Astrocyte of the hippocampus (primary cell): ENCODE data around the gene HS6ST3.

ENCODE experiments used
- DNase-seq: peaks from one replicate; pipeline ENCODE4 v3.0.0; 2011; ENCODE audit warnings: low read depth, low spot score

The HS6ST3 gene

DNA sequence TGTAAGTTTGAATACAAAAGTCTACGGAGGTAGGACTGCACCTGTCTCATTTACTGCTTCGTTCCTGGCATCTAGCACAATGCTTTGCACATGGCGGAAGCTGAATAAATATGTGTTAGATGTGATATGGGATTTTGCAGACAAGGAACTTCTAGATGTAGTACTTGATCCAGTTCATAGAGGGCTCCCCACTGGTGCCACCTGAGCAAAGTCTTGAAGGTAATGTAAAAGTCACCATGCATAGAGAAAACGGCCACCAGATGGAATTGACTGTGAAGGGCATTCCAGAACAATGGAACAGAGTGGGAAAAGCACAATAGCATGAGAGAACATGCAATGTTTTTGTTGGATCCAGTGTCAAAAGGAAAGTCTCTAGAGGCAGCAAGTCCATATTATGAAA lies 209.3 kb downstream of the HS6ST3 start:
- no peak for DNase-seq

DNA sequence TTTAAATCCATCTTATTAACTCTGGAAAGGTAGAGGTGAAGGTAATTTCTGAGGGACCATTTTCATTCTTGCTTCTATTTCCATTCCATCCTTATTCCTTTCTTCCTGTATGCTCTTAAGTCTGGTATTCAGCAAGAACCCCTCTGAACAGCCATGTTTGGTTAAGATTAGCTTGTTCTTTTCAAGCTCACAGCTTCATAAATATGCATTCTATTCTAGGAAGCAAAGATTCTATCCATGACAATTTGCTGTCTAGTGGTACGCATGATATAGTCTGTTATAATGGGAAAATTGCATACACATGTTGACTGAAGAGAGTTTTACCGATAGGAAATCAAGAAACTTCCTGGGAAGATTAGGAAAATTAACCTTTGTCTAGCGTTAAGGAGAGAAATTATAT lies 218.7 kb downstream of the HS6ST3 start:
- DNase-seq, result no peak

DNA sequence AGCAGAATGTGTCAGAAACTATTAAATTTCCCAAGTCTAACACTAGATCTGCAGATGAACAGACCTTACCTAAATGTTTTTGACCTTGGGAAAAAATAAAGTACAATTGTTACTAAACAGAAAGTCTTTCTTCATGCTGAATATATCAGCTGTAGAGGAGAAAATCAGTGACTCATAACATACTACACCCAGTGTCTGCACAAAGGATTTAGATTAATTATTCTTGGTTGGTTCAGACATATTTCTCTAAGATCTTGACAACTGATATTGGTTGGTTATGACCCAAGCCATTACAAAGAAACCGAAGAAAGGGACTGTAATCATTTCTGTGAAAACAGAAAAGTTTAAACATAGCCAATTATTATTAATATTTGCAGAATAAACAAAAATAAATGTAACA lies 225.1 kb downstream of the HS6ST3 start:
- peak; percentile 10 for DNase-seq

DNA sequence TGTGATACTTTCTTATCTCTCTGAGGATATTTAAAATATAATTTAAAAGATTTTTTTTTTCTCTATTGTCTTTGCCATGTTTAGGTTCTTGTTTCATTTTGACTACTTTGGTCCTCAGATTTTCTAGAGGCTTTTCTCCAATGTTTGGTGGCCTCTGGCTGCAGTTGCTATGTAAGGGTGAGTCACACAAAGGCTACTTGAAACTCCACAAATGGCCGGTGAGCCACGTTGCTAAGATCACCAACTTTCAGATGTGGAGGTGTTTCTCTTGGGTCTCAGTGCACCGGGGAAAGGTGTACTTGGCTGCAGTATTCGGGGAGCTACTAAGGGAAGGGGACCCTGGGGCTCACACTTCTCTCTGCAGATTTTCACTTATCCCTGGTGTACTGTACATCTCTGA lies 248.1 kb downstream of the HS6ST3 start:
- no peak for DNase-seq

DNA sequence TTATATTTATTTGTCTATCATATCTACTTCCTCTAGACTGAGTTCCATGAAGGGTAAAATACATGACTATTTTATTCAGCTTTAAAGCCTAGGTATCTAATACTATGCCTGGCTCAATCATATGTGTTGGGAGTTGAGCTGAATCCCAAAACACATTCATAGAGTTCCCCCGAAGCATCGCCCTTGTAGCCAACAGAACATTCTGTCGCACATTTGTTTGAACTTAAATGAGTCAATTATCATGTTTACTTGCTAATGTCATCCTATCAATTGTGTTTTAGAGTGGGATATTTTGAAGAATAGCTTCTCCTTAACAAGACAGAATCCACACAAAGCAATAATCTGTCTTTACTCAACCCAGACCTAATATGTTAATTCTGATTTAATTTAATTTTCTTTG lies 252.4 kb downstream of the HS6ST3 start:
- no peak for DNase-seq

DNA sequence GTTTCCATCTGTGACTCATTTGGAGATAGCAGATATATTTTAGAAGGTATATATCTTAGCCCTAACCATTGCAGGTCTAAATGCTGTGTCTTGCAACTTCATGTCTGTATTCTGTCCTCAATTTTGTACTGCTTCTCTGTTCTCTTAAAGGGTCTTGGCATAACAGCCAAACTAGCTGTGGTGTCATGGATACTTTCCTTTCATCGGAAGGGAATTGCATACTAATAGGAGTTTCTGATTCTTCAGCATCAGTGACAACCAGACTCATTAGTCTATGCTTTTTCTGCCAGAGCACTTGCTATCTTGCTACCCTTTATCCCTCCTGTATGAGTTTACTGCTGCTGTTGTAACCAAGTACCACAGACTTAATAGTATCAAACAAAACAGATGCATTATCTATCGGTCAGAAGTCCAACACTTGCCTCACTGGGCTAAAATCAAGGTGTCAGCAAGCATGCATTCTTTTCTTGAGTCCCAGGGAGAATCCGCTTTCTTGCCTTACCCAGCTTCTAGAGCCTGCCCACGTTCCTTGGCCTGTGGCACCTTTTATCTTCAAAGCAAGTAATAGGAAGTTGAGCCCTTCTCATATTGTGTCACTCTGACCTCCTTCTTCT lies 253.1 kb downstream of the HS6ST3 start:
- no peak for DNase-seq

DNA sequence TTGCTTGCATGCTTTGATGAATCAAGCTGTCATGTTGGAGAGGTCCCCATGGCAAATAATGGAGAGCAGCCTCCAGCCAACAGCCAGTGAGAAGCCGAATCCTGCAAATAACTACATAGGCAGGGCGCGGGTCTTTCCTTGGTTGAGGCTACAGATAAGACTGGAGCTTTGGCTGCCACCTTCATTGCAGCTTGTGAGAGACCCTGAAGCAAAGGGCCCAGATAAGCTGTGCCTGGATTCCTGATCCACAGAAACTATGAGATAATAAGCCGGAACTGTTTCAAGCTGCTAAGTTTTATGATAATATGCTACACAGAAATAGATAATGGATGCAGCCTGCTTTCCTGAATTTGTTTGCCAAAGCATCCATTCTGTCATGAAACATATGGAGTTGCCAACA lies 257.0 kb downstream of the HS6ST3 start:
- DNase-seq, result no peak

DNA sequence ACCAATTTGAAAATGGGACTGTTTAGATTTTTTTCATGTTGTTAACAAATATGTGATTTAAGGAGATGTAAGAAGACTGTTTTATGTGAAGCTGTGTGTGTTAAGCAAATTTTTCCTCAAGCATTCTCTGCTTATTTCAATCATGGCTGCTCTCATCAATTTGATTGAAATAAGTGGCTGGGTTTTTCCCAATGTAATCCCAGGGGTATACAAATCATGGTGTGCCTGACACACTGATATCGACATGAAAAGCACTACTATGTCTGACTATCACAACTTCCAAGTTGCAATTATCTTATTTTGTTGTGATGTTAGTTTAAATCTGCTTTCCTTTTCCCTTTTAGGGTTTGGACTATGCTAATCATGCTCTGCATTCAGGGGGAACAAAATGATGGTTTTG lies 283.7 kb downstream of the HS6ST3 start:
- DNase-seq, result no peak

DNA sequence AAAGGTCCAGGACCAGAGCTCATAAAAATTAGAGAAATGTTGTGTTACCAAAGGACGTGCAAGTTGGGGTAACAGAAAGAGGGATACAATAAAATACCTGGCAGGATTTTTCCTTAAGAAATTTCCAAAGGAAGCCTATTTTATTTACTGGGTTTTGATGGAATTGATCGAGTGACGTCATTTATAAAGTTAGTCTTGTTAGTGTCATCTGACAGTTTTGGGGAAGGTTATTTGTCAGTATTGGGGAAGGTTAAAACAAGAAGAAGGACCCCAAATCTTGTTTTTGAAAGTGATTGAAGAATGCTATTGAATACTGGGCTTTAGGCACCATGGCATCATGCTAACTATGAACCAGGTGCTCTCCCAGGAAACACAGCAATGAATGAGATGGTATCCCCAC lies 287.9 kb downstream of the HS6ST3 start:
- DNase-seq, result no peak

DNA sequence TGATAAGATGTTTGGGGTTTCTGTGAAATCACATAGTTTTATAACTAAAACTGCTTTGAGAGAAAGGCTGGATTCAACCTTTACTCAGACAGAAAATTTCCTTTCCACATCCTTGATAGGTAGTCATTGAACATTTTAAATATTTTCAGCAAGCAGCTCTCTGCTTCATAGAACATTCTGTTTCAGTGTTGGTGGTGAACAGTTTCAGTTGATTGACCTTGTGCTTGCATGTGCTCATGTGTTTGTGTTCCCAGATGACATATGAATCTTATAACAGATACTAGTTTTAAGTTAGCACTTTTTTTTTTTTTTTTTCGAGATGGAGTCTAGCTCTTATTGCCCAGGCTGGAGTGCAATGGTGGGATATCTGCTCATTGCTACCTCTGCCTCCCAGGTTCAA lies 290.1 kb downstream of the HS6ST3 start:
- DNase-seq, result no peak

DNA sequence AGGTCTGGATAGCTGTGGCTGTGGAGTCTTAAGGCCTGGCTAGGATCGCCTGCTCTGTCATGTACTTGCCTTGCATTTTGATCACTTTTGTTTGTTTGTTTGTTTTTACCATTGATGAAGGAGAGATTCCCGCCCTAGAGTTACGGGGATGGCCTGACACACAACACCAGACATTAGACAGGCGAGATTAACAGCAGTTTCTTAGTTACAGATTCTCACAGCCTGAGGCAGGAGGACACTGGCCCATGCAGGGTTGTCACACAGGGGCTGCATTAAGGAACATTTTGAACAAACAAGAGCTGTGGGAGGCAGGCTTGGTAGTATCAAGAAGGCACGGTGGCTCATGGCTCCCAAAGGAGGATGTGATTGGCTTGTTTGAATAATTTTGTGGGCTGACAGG lies 291.8 kb downstream of the HS6ST3 start:
- no peak for DNase-seq

DNA sequence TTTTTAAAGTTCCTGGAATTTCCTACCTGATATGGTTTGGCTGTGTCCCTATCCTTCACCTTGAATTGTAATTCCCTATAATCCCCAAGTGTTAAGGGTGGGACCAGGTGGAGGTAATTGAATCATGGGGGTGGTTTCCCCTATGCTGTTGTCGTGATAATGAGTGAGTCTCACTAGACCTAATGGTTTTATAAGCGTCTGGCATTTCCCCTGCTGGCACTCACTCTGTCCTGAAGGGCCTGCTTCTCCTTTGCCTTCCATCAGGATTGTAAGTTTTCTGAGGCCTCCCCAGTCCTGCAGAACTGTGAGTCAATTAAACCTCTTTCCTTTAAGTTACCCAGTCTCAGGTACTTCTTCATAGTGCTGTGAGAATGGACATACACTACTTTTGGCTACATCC lies 298.7 kb downstream of the HS6ST3 start:
- DNase-seq, result no peak

DNA sequence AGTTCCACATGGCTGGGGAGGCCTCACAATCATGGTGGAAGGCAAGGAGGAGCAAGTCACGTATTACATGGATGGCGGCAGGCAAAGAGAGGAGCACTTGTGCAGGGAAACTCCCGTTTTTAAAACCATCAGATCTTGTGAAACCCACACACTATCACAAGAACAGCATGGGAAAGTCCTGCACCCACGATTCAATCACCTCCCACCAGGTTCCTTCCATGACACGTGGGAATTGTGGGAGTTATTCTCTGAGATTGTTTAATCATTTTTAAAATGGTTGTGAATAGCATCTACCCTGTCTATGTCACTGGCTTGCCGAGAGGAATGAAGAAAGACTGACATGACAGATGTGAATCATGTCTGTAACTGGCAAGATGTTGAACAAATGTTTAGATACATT lies 301.7 kb downstream of the HS6ST3 start:
- no peak for DNase-seq

DNA sequence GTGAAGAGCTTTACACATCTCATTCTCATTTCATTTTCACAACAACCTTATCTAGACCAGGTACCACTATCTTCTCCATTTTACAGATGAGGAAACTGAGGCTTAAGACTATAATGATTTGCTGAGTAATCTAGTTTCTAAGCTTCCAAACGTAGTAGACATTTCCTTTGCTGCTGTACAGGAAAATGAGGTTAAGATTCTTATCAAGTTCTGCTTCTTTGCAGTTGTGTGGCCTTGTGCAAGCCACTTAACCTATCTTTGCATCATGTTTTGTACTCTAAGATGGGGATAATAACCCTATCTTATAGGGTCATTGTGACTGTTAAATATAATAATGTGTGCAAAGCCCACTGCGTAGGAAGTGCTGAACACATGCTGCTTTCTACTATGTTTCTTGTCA lies 307.9 kb downstream of the HS6ST3 start:
- no peak for DNase-seq

DNA sequence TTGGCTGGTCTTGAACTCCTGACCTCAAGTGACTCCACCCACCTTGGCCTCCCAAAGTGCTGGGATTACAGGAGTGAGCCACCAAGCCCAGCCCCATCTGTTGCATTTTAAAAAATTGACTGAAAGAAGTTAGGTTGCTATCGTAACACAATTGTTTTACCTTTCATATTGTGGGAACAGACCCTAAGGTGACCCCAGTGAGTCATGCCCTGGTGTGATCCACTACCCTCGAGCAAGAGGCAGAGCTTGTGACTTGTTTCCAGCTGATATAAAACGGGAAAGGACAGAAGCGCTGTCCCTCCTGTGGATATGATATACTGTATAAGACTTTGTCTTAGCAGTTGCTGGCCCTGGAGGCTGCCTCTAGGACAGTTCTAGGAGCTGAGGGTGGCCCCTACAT lies 308.6 kb downstream of the HS6ST3 start:
- DNase-seq, result no peak

DNA sequence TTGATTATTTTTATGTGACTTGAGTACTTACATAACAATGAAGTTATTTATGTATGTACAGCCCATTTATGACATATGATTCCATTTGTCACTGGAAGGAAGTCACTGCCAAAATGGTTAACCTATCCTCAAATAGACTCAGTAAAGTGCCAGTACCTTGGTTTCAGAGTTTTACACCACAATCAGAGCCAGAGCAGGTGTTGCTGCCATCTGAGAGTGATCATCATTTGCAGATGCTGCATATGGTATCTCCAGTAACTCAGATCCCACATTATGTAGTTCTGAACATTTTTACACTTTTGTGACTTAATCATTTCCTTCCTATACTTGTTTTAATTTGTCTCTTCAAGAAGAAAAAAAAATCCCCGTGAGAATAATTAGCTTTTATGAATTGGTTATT lies 313.3 kb downstream of the HS6ST3 start:
- DNase-seq, result no peak

DNA sequence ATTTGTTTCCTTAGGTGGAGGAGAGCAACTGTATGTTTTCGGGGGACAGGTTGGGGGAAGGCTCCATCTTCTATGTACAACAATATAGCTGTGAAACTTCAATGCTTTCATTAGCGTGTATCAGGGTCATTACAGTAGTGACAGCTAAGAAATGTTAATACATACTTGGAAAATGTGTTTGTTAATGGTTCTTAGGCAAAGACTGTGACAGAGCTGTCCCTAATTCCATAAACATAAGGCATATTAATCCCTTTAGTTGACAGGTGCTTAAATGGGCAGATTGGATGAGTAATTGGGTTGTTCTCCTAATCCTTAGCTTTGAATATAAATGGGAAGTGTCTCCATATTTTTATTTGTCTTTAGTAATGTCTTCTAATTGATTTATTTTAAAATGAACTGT lies 313.7 kb downstream of the HS6ST3 start:
- DNase-seq, result no peak

DNA sequence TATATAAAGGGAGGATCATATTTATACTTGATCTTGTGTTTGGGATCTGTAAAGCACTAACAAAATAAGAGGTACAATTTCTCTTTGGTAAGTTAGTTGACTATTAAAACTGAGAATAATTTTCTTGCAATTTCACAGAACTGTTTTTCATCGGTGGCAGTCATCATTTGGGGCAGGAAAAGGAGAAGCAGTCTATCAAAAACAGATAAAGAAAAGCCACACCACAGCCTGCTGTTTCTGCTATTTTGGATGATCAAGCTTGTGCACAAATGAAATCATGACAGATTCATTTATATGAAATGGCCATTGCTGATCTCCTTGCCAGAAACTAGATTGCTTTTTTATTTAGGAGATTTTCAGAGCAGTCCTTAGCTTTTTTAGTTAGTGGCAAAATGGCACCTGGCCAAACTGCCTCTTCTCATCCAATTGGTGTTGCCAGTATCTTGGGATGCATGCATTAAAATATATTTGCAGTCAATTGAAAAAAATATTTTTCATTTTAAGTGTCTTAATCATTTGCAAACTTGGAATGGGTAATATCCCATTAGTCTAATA lies 326.0 kb downstream of the HS6ST3 start:
- DNase-seq, result no peak

DNA sequence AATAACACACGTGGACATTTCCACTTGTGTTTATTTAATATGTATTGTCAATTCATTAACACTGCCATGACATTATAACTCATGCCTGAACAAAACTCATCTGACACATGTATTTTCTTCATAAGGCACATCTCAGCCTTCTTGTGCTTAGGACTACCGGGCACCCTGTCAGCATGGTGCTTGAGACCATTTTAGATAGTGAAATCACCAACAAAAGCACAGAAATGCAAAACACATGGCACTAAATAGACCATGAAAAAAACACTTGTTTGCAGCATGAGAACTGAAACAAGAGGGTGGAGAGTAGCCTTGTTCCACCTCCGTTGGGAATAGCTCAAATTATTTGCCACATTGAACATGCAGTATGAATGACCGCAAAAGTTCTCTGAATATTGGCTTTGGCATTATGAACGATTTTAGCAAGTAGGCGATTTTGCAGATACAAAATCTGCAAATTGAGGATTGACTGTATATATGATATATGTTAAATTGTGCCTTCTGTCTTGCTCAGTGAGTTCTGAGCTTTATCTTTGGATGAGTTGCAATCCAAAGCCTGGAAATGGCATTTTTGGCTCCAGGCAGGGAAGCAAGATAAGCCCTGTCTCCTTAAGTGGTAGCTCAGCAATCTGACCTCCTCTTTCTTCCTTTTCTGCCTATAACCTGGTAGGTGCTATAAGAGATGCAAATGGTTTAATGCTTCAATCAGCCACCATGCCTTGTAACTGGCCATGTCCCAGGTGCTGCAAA lies 328.2 kb downstream of the HS6ST3 start:
- DNase-seq, result no peak

DNA sequence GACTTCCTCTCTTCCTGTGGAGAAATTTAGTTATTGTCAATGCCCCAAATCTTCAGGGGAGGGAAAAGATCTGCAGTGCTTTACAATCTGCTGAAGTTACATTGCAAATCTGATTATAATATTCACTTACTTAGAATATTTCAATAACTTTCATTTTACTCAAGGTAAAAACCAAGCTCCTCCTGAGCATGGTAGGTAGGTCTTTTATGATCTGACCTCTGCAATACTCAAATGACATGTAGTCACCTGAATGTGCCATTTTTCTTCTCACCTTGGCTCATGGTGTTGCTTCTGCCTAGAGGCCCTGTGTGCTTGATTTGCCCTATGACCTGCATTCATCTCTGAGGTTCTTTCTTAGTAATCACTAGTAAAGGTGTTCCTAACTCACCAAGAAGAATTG lies 331.4 kb downstream of the HS6ST3 start:
- DNase-seq, result no peak

DNA sequence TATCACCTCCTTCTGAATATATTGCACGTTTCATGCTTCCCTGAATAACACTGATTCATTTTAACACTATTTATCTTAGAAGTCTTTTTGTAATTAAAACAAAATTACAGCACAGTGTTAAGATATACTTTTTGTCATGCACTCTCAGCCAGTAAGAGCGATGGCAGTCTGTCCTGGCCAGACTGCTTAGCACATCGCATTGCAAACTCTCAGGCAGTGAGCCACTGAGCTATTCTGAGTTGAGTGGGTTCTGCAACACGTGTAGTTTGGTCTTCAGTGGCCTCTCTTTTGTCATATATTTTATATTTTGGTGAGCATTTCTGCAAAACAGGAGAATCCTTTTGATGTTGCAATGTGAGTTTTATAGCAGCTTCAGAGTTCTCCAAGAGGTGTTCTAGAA lies 332.1 kb downstream of the HS6ST3 start:
- no peak for DNase-seq

DNA sequence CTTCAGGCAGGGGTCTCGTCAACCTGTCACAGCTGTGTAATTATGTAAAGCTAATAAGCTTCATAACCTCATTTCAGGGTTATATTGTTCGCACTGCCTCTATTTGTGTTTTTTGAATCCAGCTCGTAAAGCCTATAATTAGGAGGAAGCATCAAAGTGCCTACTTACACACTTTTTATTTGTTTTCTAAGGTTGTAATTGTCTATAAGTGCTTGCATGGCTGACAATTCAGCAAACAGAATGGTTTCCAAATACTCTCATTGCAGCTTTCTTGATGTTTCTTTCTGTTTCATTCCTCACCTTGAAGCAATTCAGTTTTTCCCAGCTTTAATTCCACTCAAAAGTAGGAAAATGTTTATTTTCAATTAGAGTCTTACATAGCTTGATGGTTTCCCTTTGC lies 336.3 kb downstream of the HS6ST3 start:
- no peak for DNase-seq

DNA sequence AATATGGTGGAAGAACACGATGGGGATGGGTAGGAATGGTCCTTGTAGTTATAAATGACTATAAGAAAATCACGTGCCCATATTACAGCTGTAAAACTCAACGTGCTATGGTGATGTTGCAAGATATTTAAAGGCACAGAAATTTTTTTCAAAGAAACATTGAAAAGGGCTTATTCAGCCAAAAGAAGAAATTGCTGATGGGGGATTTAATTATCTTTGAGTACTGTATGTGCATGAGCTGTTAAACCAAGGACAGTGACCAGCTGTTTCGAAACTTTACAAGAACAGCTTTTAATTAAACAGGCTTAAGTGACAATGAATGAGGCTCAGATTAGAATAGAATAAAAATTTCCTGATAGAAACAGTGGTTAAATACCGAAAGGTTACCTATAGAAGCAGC lies 339.0 kb downstream of the HS6ST3 start:
- no peak for DNase-seq
